ENCODE measurements around the gene NFATC2.

GRCh38 chr20:51347831-51348230 lies 194.7 kb downstream of the NFATC2 start:
- TF ChIP-seq CTCF (IDR thresholded peaks at IDR 0.05) (no peak), POLR2A (IDR thresholded peaks at IDR 0.05) (no peak)
